H1 (cell line): ENCODE data around the gene SPTBN1.

Experiments
- ATF2 ChIP-seq: IDR thresholded peaks from 2 replicates; pipeline ENCODE4 v1.6.1; 2012; ENCODE audit warnings: low read length, inconsistent platforms
- EZH2 ChIP-seq: fragments of 200-600 bp; sonication (generic); IDR thresholded peaks from 2 replicates; pipeline ENCODE4 v1.7.1; 2012; ENCODE audit warnings: low read depth, mild to moderate bottlenecking, moderate library complexity, low read length, inconsistent platforms; ENCODE audit not compliant: severe bottlenecking
- MAFK ChIP-seq: IDR thresholded peaks from 2 replicates; pipeline ENCODE4 v1.6.1; 2012; ENCODE audit warnings: low read depth, mild to moderate bottlenecking, improper control_type of control experiment, low read length
- POLR2A ChIP-seq, 2 experiments: IDR thresholded peaks; 1 replicate in 1 of 2; 2 replicates in 1 of 2; pipeline ENCODE4 v1.6.1; 2011; ENCODE audit warnings: low read depth in 2 of 2, low read length in 2 of 2, mild to moderate bottlenecking in 2 of 2; ENCODE audit errors: control extremely low read depth in 1 of 2
- RAD21 ChIP-seq, 2 experiments: IDR thresholded peaks in 1 of 2; conservative IDR thresholded peaks in 1 of 2; 2 replicates each; pipeline ENCODE4 v1.6.1; 2011; ENCODE audit warnings: low read depth in 2 of 2, low read length in 2 of 2, improper control_type of control experiment in 1 of 2, inconsistent platforms in 1 of 2, mild to moderate bottlenecking in 1 of 2, moderate library complexity in 1 of 2
- RFX5 ChIP-seq: IDR thresholded peaks from 2 replicates; pipeline ENCODE4 v1.6.1; 2011; ENCODE audit warnings: low read depth, low read length, improper control_type of control experiment, borderline replicate concordance
- TAF1 ChIP-seq: IDR thresholded peaks from 2 replicates; pipeline ENCODE4 v1.6.1; 2011; ENCODE audit warnings: mild to moderate bottlenecking, low read depth, low read length
- TF ChIP-seq, protein P1 (sequence below), 3 experiments: IDR thresholded peaks; 1 replicate in 2 of 3; 2 replicates in 1 of 3; pipeline versions ENCODE4 v1.5.1 to v1.6.1; 2011; ENCODE audit warnings: low read length in 3 of 3, mild to moderate bottlenecking in 3 of 3, inconsistent platforms in 2 of 3, low read depth in 1 of 3, moderate library complexity in 1 of 3; ENCODE audit not compliant: insufficient read depth in 1 of 3; ENCODE audit errors: control extremely low read depth in 1 of 3

DNA sequence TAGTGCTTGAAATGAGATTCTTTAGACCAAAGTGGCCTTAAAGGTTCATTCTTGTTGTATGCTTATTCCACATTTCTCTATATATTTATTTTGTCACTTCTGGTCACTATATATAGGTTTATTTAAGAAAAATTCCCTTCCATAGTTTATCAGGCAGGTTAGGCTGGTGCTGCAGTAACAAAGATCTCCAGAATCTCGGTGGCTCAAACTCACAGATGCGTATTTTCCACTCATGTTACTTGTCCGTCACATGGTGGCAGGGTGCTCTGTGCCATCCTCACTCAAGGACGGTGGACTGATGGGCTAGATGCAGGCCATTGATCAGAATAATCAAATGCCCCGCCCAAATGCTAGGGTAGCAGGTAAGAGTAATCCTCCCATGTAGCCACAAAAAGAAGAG lies 19.8 kb downstream of the SPTBN1 start:
- TF ChIP-seq EZH2 (no peak), TAF1 (no peak), MAFK (no peak), POLR2A (IDR thresholded peaks at IDR 0.05; ENCODE audit: control extremely low read depth in 1 of 2, low read depth in 2 of 2, low read length in 2 of 2) (no peak), ATF2 (no peak), RFX5 (no peak), RAD21 (IDR thresholded peaks at IDR 0.05 in 1 of 2, conservative IDR thresholded peaks at IDR 0.05 in 1 of 2; ENCODE audit: low read depth in 2 of 2, low read length in 2 of 2) (no peak)
- TF ChIP-seq, protein P1, sequence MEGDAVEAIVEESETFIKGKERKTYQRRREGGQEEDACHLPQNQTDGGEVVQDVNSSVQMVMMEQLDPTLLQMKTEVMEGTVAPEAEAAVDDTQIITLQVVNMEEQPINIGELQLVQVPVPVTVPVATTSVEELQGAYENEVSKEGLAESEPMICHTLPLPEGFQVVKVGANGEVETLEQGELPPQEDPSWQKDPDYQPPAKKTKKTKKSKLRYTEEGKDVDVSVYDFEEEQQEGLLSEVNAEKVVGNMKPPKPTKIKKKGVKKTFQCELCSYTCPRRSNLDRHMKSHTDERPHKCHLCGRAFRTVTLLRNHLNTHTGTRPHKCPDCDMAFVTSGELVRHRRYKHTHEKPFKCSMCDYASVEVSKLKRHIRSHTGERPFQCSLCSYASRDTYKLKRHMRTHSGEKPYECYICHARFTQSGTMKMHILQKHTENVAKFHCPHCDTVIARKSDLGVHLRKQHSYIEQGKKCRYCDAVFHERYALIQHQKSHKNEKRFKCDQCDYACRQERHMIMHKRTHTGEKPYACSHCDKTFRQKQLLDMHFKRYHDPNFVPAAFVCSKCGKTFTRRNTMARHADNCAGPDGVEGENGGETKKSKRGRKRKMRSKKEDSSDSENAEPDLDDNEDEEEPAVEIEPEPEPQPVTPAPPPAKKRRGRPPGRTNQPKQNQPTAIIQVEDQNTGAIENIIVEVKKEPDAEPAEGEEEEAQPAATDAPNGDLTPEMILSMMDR (IDR thresholded peaks at IDR 0.05; ENCODE audit: control extremely low read depth in 1 of 3, insufficient read depth in 1 of 3, low read depth in 1 of 3, low read length in 3 of 3), result no peak
